HL-60/S4 treated with retinoic acid at 250 ng/mL for 4 days and 3 days (cell line): ENCODE results near the gene ELOVL1.
"Not testable (repeated sequence)": the region's sequence is repeated elsewhere in the genome, so short reads cannot be mapped to it uniquely, and the experiment has no call there.

Experiments used
- in situ Hi-C: fragments of 300-500 bp; cut with MboI; formaldehyde crosslinking; loops from 2 replicates; pipeline ENCODE4 v1.7.0; 2022; ENCODE audit warnings: low sequenced_read_pairs

ELOVL1 gene

GRCh38 chr1:43382027-43382779 is 14.4 kb upstream of the ELOVL1 start:
- in situ Hi-C loops, result no loop called here

GRCh38 chr1:43381612-43382011 is 13.8 kb upstream of the ELOVL1 start:
- in situ Hi-C loops, result no loop called here

- in situ Hi-C loops, result no loop called here
Measured at GRCh38 chr1:43379476-43379875, 11.7 kb upstream of the ELOVL1 start.

GRCh38 chr1:43377831-43378230 is 10.0 kb upstream of the ELOVL1 start:
- in situ Hi-C loops, result no loop called here

- in situ Hi-C loops, result no loop called here
Measured at GRCh38 chr1:43376723-43377235, 9.0 kb upstream of the ELOVL1 start.

GRCh38 chr1:43373066-43373940 is 5.5 kb upstream of the ELOVL1 start:
- in situ Hi-C loops, result no loop called here

- in situ Hi-C loops, result no loop called here
Measured at GRCh38 chr1:43372172-43372571, 4.4 kb upstream of the ELOVL1 start.

- in situ Hi-C loops, result no loop called here
Measured at GRCh38 chr1:43370564-43370963, 2.8 kb upstream of the ELOVL1 start.

- in situ Hi-C loops, result not testable (repeated sequence)
Measured at GRCh38 chr1:43369779-43370178, 2.0 kb upstream of the ELOVL1 start.

- in situ Hi-C loops, result no loop called here
Measured at GRCh38 chr1:43368646-43369020, 822 bp upstream of the ELOVL1 start.

- in situ Hi-C loops, result no loop called here
Measured at GRCh38 chr1:43367026-43367903, 546 bp downstream of the ELOVL1 start.

- in situ Hi-C loops, result no loop called here
Measured at GRCh38 chr1:43366601-43367025, 1.2 kb downstream of the ELOVL1 start.

- in situ Hi-C loops, result no loop called here
Measured at GRCh38 chr1:43366179-43366578, 1.6 kb downstream of the ELOVL1 start.

GRCh38 chr1:43365678-43366077 is 2.1 kb downstream of the ELOVL1 start:
- in situ Hi-C loops, result no loop called here

- in situ Hi-C loops, result no loop called here
Measured at GRCh38 chr1:43363935-43364525, 3.8 kb downstream of the ELOVL1 start.

- in situ Hi-C loops, result no loop called here
Measured at GRCh38 chr1:43363283-43363934, 4.4 kb downstream of the ELOVL1 start.

GRCh38 chr1:43360616-43361015 is 7.2 kb downstream of the ELOVL1 start:
- in situ Hi-C loops, result no loop called here

GRCh38 chr1:43359696-43360095 is 8.1 kb downstream of the ELOVL1 start:
- in situ Hi-C loops, result no loop called here

- in situ Hi-C loops, result no loop called here
Measured at GRCh38 chr1:43358746-43359693, 8.8 kb downstream of the ELOVL1 start, which contains the start of gene CDC20. CDC20 (plus strand) TSS chr1:43358981; CDS start chr1:43359216, 235 bp downstream.
